ENCODE results near the gene ACOT4.
"Not testable (repeated sequence)": the region's sequence is repeated elsewhere in the genome, so short reads cannot be mapped to it uniquely, and the experiment has no call there.

The ACOT4 gene

GRCh38 chr14:73591690-73592449, at the start of gene ACOT4:
TSS of gene ACOT4 (plus strand) at chr14:73591873. CDS start at chr14:73591960, 87 bp downstream.
- peak in 1 of 2 donors; percentile 45 for DNase-seq (ENCODE audit: low read depth in 2 of 2)

GRCh38 chr14:73542961-73543360, 48.7 kb upstream of the ACOT4 start:
- DNase-seq (ENCODE audit: low read depth in 2 of 2) = not testable (repeated sequence)

- not testable (repeated sequence) for DNase-seq (ENCODE audit: low read depth in 2 of 2)
Measured at GRCh38 chr14:73545353-73545752, 46.3 kb upstream of the ACOT4 start.

- not testable (repeated sequence) for DNase-seq (ENCODE audit: low read depth in 2 of 2)
Measured at GRCh38 chr14:73549097-73549496, 42.6 kb upstream of the ACOT4 start.

GRCh38 chr14:73549889-73550524, 41.7 kb upstream of the ACOT4 start:
- not testable (repeated sequence) for DNase-seq (ENCODE audit: low read depth in 2 of 2)

- no peak for DNase-seq (ENCODE audit: low read depth in 2 of 2)
Measured at GRCh38 chr14:73553845-73554244, 37.8 kb upstream of the ACOT4 start.

- DNase-seq (ENCODE audit: low read depth in 2 of 2) = not testable (repeated sequence)
Measured at GRCh38 chr14:73557201-73557600, 34.5 kb upstream of the ACOT4 start.

- DNase-seq (ENCODE audit: low read depth in 2 of 2) = not testable (repeated sequence)
Measured at GRCh38 chr14:73558238-73558637, 33.4 kb upstream of the ACOT4 start.

GRCh38 chr14:73562256-73562655, 29.4 kb upstream of the ACOT4 start:
- DNase-seq (ENCODE audit: low read depth in 2 of 2) = not testable (repeated sequence)

GRCh38 chr14:73562696-73563095, 29.0 kb upstream of the ACOT4 start:
- not testable (repeated sequence) for DNase-seq (ENCODE audit: low read depth in 2 of 2)

GRCh38 chr14:73566431-73566830, 25.2 kb upstream of the ACOT4 start:
- not testable (repeated sequence) for DNase-seq (ENCODE audit: low read depth in 2 of 2)

GRCh38 chr14:73566935-73567334, 24.7 kb upstream of the ACOT4 start:
- not testable (repeated sequence) for DNase-seq (ENCODE audit: low read depth in 2 of 2)

- no peak for DNase-seq (ENCODE audit: low read depth in 2 of 2)
Measured at GRCh38 chr14:73567358-73567757, 24.3 kb upstream of the ACOT4 start.

GRCh38 chr14:73567951-73568885, 23.5 kb upstream of the ACOT4 start:
- no peak for DNase-seq (ENCODE audit: low read depth in 2 of 2)

GRCh38 chr14:73568886-73569184, 22.8 kb upstream of the ACOT4 start:
- not testable (repeated sequence) for DNase-seq (ENCODE audit: low read depth in 2 of 2)

- peak; percentile 80 to 85 for DNase-seq (ENCODE audit: low read depth in 2 of 2)
Measured at GRCh38 chr14:73569185-73569958, 22.3 kb upstream of the ACOT4 start, which contains the start of gene ACOT2. TSS of gene ACOT2 (plus strand) at chr14:73569213. CDS start at chr14:73569241, 28 bp downstream.

GRCh38 chr14:73570913-73571312, 20.8 kb upstream of the ACOT4 start:
- peak; percentile 39 to 45 for DNase-seq (ENCODE audit: low read depth in 2 of 2)

- not testable (repeated sequence) for DNase-seq (ENCODE audit: low read depth in 2 of 2)
Measured at GRCh38 chr14:73573034-73573433, 18.6 kb upstream of the ACOT4 start.

GRCh38 chr14:73573740-73574139, 17.9 kb upstream of the ACOT4 start:
- not testable (repeated sequence) for DNase-seq (ENCODE audit: low read depth in 2 of 2)

- not testable (repeated sequence) for DNase-seq (ENCODE audit: low read depth in 2 of 2)
Measured at GRCh38 chr14:73574251-73574650, 17.4 kb upstream of the ACOT4 start.

- DNase-seq (ENCODE audit: low read depth in 2 of 2) = no peak
Measured at GRCh38 chr14:73576391-73576790, 15.3 kb upstream of the ACOT4 start.
